HepG2 (cell line): ENCODE measurements around the gene PRB3. TPM values are rescaled to one million over a fixed set of nuclear protein-coding genes. Genes with fewer than 3 reads are reported as not detected.

Experiments
- ATAC-seq: fragments of 200-7000 bp; cut with Tn5 transposase; 3 replicates; pipeline ENCODE4 v1.9.1; 2020; ENCODE audit warnings: mild to moderate bottlenecking, moderate library complexity
- BruUV-seq: library from RNA; stranded (reverse); fragments of 400-500 nt; replicated peaks from 2 replicates; lab custom pipeline; 2021; lab: Mats Ljungman, UMichigan
- CTCF ChIA-PET: fragments of 300-600 bp; formaldehyde crosslinking; extraction: SDS; loops from one replicate; lab custom pipeline; 2021; ENCODE audit warnings: low total read pairs, inconsistent platforms, low intra/inter-chr PET ratio; lab: Yijun Ruan, JAX
- POLR2A ChIA-PET: fragments of 350-600 bp; sonication (Branson Sonifier 250); formaldehyde crosslinking; loops from one replicate; lab custom pipeline; 2020; ENCODE audit warnings: antibody characterized with exemption, inconsistent platforms; lab: Yijun Ruan, JAX
- DNase-seq: peaks from one replicate; pipeline ENCODE4 v3.0.0-alpha.2; 2015; ENCODE audit warnings: low spot score
- FAIRE-seq: peaks from 3 replicates; lab custom pipeline; 2011; peaks lifted over from hg19 to GRCh38; lab: Jason Lieb, UNC
- H2AFZ ChIP-seq: one replicate; pipeline ENCODE4 v1.6.1; 2011; ENCODE audit warnings: low read length, inconsistent platforms
- H3K27ac ChIP-seq: fragments of 300-600 bp; 3 replicates; pipeline ENCODE4 v1.8.0; 2011; ENCODE audit warnings: mixed run types, mild to moderate bottlenecking, mixed read lengths, low read length, inconsistent platforms; ENCODE audit not compliant: insufficient read depth; ENCODE audit errors: extremely low read length
- H3K27me3 ChIP-seq, 2 experiments: fragments of 200-600 bp in 1 of 2; 2 replicates in 1 of 2; 3 replicates in 1 of 2; pipeline versions ENCODE4 v1.6.0 to v1.8.0; 2011; ENCODE audit warnings: low read length in 2 of 2, mild to moderate bottlenecking in 2 of 2, moderate library complexity in 2 of 2, inconsistent platforms in 1 of 2; ENCODE audit not compliant: insufficient read depth in 2 of 2, control insufficient read depth in 1 of 2
- H3K36me3 ChIP-seq, 2 experiments: fragments of 200-600 bp in 1 of 2; replicated peaks in 1 of 2; 2 replicates in 1 of 2; 3 replicates in 1 of 2; pipeline versions ENCODE4 v1.5.1 to v1.8.0; 2011; ENCODE audit warnings: low read length in 2 of 2, inconsistent platforms in 1 of 2; ENCODE audit not compliant: insufficient read depth in 2 of 2, control insufficient read depth in 1 of 2
- H3K4me1 ChIP-seq: 2 replicates; pipeline ENCODE4 v1.5.1; 2012; ENCODE audit warnings: low read length, inconsistent platforms; ENCODE audit not compliant: insufficient read depth
- H3K4me2 ChIP-seq: 2 replicates; pipeline ENCODE4 v1.6.0; 2011; ENCODE audit warnings: low read depth, low read length, inconsistent platforms
- H3K4me3 ChIP-seq, 3 experiments: fragments of 200-600 bp in 1 of 3; sonication (generic), shearing (Covaris generic) in 1 of 3; replicated peaks in 1 of 3; 2 replicates each; pipeline ENCODE4 v1.5.1; 2011 to 2016; ENCODE audit warnings: low read length in 3 of 3, inconsistent platforms in 2 of 3, low read depth in 2 of 3, mild to moderate bottlenecking in 2 of 3, control low read depth in 1 of 3, mixed read lengths in 1 of 3; ENCODE audit not compliant: insufficient read depth in 1 of 3
- H3K79me2 ChIP-seq: one replicate; pipeline ENCODE4 v1.6.1; 2011; ENCODE audit warnings: low read length, inconsistent platforms; ENCODE audit not compliant: insufficient read depth
- H3K9ac ChIP-seq: 2 replicates; pipeline ENCODE4 v1.6.0; 2011; ENCODE audit warnings: mild to moderate bottlenecking, low read depth, low read length, inconsistent platforms; ENCODE audit not compliant: insufficient read depth
- H3K9me3 ChIP-seq: 2 replicates; pipeline ENCODE4 v1.5.1; 2012; ENCODE audit warnings: mild to moderate bottlenecking, low read length
- H4K20me1 ChIP-seq: 2 replicates; pipeline ENCODE4 v1.6.0; 2011; ENCODE audit warnings: inconsistent platforms, mild to moderate bottlenecking, low read length, moderate library complexity; ENCODE audit not compliant: insufficient read depth
- BORCS8-MEF2B ChIP-seq: sonication (generic); formaldehyde crosslinking; IDR thresholded peaks from 2 replicates; pipeline ENCODE4 v1.8.0; 2022; ENCODE audit warnings: mild to moderate bottlenecking, missing genetic modification reagents
- FOXC1 ChIP-seq: sonication (generic); formaldehyde crosslinking; IDR thresholded peaks from 2 replicates; pipeline ENCODE4 v1.8.0; 2022; ENCODE audit warnings: mild to moderate bottlenecking, missing genetic modification reagents, borderline replicate concordance
- FOXM1 ChIP-seq: sonication (generic); formaldehyde crosslinking; IDR thresholded peaks from 2 replicates; pipeline ENCODE4 v1.5.0; 2020; ENCODE audit warnings: missing genetic modification reagents
- GZF1 ChIP-seq: sonication (generic); formaldehyde crosslinking; IDR thresholded peaks from 2 replicates; pipeline ENCODE4 v1.5.1; 2020; ENCODE audit warnings: mild to moderate bottlenecking, missing genetic modification reagents
- HMG20B ChIP-seq: conservative IDR thresholded peaks from 2 replicates; pipeline ENCODE4 v1.6.1; 2016; ENCODE audit warnings: missing genetic modification reagents, missing compliant biosample characterization
- MEIS1 ChIP-seq: sonication (generic); formaldehyde crosslinking; IDR thresholded peaks from 2 replicates; pipeline ENCODE4 v1.9.0; 2021; ENCODE audit warnings: mild to moderate bottlenecking, missing genetic modification reagents, moderate library complexity, borderline replicate concordance
- MIXL1 ChIP-seq: IDR thresholded peaks from 2 replicates; pipeline ENCODE4 v1.6.1; 2016
- SETDB1 ChIP-seq: sonication (generic); formaldehyde crosslinking; IDR thresholded peaks from 2 replicates; pipeline ENCODE4 v1.5.1; 2020; ENCODE audit warnings: missing genetic modification reagents, mild to moderate bottlenecking, borderline replicate concordance
- SRSF9 ChIP-seq: fragments of 200-400 bp; formaldehyde crosslinking; IDR thresholded peaks from 2 replicates; pipeline ENCODE4 v1.6.1; 2018; ENCODE audit warnings: borderline replicate concordance, mild to moderate bottlenecking, low read depth, low read length; ENCODE audit not compliant: insufficient read depth, poor library complexity, severe bottlenecking
- TRIM24 ChIP-seq: sonication (generic); formaldehyde crosslinking; IDR thresholded peaks from 2 replicates; pipeline ENCODE4 v1.8.0; 2022; ENCODE audit warnings: mild to moderate bottlenecking, missing genetic modification reagents
- ZFX ChIP-seq: sonication (generic); formaldehyde crosslinking; IDR thresholded peaks from 2 replicates; pipeline ENCODE4 v1.4.0; 2020; ENCODE audit warnings: mild to moderate bottlenecking, low read depth, missing genetic modification reagents, moderate library complexity
- ZNF18 ChIP-seq: sonication (generic); formaldehyde crosslinking; IDR thresholded peaks from 2 replicates; pipeline ENCODE4 v1.8.0; 2022; ENCODE audit warnings: mild to moderate bottlenecking, missing genetic modification reagents; ENCODE audit not compliant: insufficient replicate concordance
- ZNF251 ChIP-seq: sonication (generic); formaldehyde crosslinking; IDR thresholded peaks from 2 replicates; pipeline ENCODE4 v1.9.0; 2021; ENCODE audit warnings: mild to moderate bottlenecking, missing genetic modification reagents
- ZNF317 ChIP-seq: sonication (generic); formaldehyde crosslinking; IDR thresholded peaks from 2 replicates; pipeline ENCODE4 v1.5.0; 2020; ENCODE audit warnings: mild to moderate bottlenecking, missing genetic modification reagents
- ZNF546 ChIP-seq: sonication (generic); formaldehyde crosslinking; conservative IDR thresholded peaks from 2 replicates; pipeline ENCODE4 v1.8.1; 2023; ENCODE audit warnings: mild to moderate bottlenecking, missing genetic modification reagents
- ZNF563 ChIP-seq: sonication (generic); formaldehyde crosslinking; IDR thresholded peaks from 2 replicates; pipeline ENCODE4 v1.8.0; 2022; ENCODE audit warnings: mild to moderate bottlenecking, moderate library complexity, missing genetic modification reagents
- ZNF777 ChIP-seq: sonication (generic); formaldehyde crosslinking; IDR thresholded peaks from 2 replicates; pipeline ENCODE4 v1.4.0; 2020; ENCODE audit warnings: missing genetic modification reagents
- ZNF780A ChIP-seq: sonication (generic); formaldehyde crosslinking; IDR thresholded peaks from 2 replicates; pipeline ENCODE4 v1.8.0; 2022; ENCODE audit warnings: mild to moderate bottlenecking, missing genetic modification reagents, moderate library complexity
- ZNF781 ChIP-seq: sonication (generic); formaldehyde crosslinking; IDR thresholded peaks from 2 replicates; pipeline ENCODE4 v1.5.1; 2020; ENCODE audit warnings: borderline replicate concordance, mild to moderate bottlenecking, missing genetic modification reagents; ENCODE audit errors: not compliant biosample characterization
- ZSCAN25 ChIP-seq: sonication (generic); formaldehyde crosslinking; IDR thresholded peaks from 2 replicates; pipeline ENCODE4 v1.8.0; 2022; ENCODE audit warnings: mild to moderate bottlenecking, missing genetic modification reagents
- WGBS: methylation state at CpG from one replicate; pipeline ENCODE4 v1.1.6; 2017; ENCODE audit warnings: low lambda C conversion rate; 5-methylcytosine and 5-hydroxymethylcytosine counted together
- in situ Hi-C: cut with HindIII; loops from 2 replicates; pipeline ENCODE4 v1.10.0; 2017; ENCODE audit warnings: low pct_unique_long_range_greater_than_20kb; ENCODE audit not compliant: extremely low pct_ligation_motif_present
- intact Hi-C: fragments of 100-400 bp; cut with micrococcal nuclease; formaldehyde crosslinking; loops from one replicate; pipeline ENCODE4 v1.10.0; 2022; ENCODE audit not compliant: unreplicated experiment
- polyA plus RNA-seq, 8 experiments: library from polyadenylated mRNA; depleted of rRNA in 3 of 8; stranded (reverse) in 7 of 8; unstranded in 1 of 8; fragments of >200 nt; fragmentation: Illumina TruSeq in 4 of 8; extraction: Trizol in 4 of 8; gene quantifications; 2 replicates each; pipeline versions ENCODE4 v1.2.1 to v1.2.3, GENCODE V29; 2011 to 2016; ENCODE audit warnings: low read depth in 4 of 8, missing spikeins in 1 of 8, mixed read lengths in 1 of 8; ENCODE audit not compliant: insufficient read depth in 1 of 8
- total RNA-seq, 5 experiments: library from RNA; depleted of rRNA; stranded (reverse); fragments of >200 nt; fragmentation: Illumina TruSeq; extraction: Trizol; gene quantifications; 2 replicates each; pipeline ENCODE4 v1.2.3, GENCODE V29; 2016; ENCODE audit warnings: low read depth in 1 of 5

Gene PRB3
- total and polyA plus RNA-seq, 2 of the 13 experiments (the other 11 are each of a cell fraction or from before 2014, with no cell fraction given) = not detected

GRCh38 chr12:11310336-11310735 is 40.8 kb upstream of the PRB3 start, which contains the start of gene PRB4:
Gene PRB4 (minus strand): TSS chr12:11310436. CDS start chr12:11310398, 38 bp downstream.
- BruUV-seq = no TSS peak
- Histone ChIP-seq H3K36me3 (no peaks in the 10 kb centered on the region), H2AFZ (no peak within 1 kb of the TSS), H3K4me2 (no peak within 1 kb of the TSS), H3K27ac (no peak within 1 kb of the TSS), H3K79me2 (no peaks in the 10 kb centered on the region), H3K27me3 (no peaks in the 10 kb centered on the region), H3K4me3 (no peak within 1 kb of the TSS), H3K9ac (no peak within 1 kb of the TSS), H3K9me3 (no peaks in the 10 kb centered on the region), H3K4me1 (no peaks in the 10 kb centered on the region), H4K20me1 (no peaks in the 10 kb centered on the region)
- 0% methylated on average over 3 of the region's 3 CpGs for WGBS
- no peak for FAIRE-seq
- TF ChIP-seq SETDB1 (CRISPR knock-in tag) (no peak), ZNF781 (CRISPR knock-in tag) (no peak), ZNF546 (no peak), BORCS8-MEF2B (CRISPR knock-in tag) (no peak), FOXC1 (CRISPR knock-in tag) (no peak), FOXM1 (CRISPR knock-in tag) (no peak), ZNF18 (CRISPR knock-in tag) (no peak), ZNF563 (CRISPR knock-in tag) (no peak), MEIS1 (CRISPR knock-in tag) (no peak), ZFX (CRISPR knock-in tag) (no peak), MIXL1 (CRISPR knock-in tag) (no peak), ZNF780A (CRISPR knock-in tag) (no peak), GZF1 (CRISPR knock-in tag) (no peak), SRSF9 (no peak), ZNF251 (CRISPR knock-in tag) (no peak), TRIM24 (CRISPR knock-in tag) (no peak), ZSCAN25 (CRISPR knock-in tag) (no peak), HMG20B (CRISPR knock-in tag) (no peak), ZNF317 (CRISPR knock-in tag) (no peak), ZNF777 (CRISPR knock-in tag) (no peak)
- DNase-seq = no peak
- ChIA-PET POLR2A (no interaction called here), CTCF (no interaction called here)
- in situ Hi-C loops = no loop called here
- intact Hi-C loops = no loop called here
- ATAC-seq = no peak
